GM18498 (cell line): ENCODE measurements around the gene CREB3L4.
"Not testable (repeated sequence)": the region's sequence is repeated elsewhere in the genome, so short reads cannot be mapped to it uniquely, and the experiment has no call there.

Source experiments
- ATAC-seq: cut with Tn5 transposase; IDR thresholded peaks from one replicate; pipeline ENCODE4 v1.9.1; 2021; ENCODE audit warnings: mild to moderate bottlenecking, moderate library complexity; ENCODE audit not compliant: unreplicated experiment

CREB3L4 gene

DNA sequence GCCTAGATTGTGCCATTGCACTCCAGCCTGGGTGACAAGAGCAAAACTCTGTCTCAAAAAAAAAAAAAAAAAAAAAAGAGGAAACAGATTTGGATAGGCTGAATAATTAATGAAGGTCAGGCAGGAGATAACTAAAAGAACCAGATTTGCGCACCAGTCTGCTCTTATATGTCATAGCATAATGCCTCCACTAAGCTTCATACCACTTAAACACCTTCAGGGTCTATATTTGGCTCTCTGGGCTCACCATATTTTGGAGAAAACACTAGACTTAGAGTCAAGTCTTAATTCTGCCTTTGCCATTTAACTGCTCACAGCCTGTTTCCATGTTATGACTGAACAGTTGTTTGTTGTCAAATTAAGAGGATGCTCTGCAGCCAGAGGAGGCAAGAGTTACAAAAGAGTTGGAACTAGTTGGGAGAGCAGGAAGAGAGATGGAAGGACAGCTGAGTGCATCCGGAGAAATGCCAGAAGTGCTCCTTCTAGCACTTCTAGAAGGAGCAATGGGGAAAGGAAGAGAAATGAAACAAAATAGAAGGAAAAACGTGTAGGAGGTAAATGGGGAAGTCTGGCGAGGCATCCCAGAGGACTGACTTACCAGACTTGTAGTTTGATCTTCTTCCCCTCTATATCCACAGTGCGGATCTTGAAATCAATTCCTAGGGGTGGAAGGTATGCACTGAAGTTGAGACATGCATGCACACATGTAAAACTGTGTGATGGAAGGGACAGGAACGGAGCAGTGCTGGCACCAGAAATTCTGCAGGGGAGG is 16.6 kb downstream of the CREB3L4 start:
- no peak for ATAC-seq

DNA sequence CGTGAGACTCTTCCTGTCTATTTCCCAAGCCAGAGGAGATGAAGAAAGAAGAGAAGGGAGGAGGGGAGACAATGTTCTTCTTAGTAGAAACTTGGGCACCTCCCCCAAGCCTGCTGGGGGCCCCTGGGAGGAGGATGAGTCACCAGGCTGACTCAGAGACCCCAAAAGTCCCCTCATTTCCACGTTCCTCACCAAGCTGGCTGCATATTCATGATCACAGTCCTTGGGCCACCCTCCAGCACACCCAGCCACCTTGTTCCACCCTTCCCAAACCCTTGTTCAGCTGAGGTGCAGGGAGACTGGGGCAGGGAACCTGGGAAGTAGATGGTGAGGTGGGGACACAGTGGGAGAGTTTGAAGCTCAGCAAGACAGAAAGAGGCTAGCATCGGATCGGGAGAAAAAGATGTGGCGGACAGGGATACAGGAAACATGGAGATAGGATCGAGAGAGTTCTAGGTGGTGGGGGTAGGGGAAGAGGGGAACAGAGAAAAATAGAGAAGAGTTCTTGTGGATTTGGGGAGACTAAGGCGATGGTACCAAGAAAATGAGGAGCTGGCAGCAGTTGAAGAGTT is 17.7 kb downstream of the CREB3L4 start:
- ATAC-seq, result no peak

- no peak for ATAC-seq
Measured at GRCh38 chr1:153985941-153986761, 18.4 kb downstream of the CREB3L4 start, which contains the start of gene RAB13. Gene RAB13, minus strand, starts transcription at chr1:153986339. Its CDS starts 103 bp downstream, at chr1:153986236.

DNA sequence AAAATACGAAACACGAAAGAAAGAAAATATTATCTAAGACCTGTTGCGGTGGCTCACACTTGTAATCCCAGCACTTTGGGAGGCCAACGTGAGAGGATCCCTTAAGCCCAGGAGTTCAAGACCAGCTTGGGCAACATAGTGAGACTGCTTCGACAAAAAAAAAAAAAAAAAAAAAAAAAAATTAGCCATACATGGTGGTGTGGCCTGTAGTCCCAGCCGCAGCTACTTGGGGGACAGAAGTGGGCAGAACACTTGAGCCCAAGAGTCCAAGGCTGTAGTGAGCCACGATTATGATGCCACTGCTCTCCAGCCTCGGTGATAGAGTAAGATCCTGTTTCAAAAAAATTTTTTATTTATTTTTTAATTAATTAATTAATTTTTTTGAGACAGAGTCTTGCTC is 19.9 kb downstream of the CREB3L4 start:
- ATAC-seq, result no peak

- ATAC-seq, result peak; percentile 74
Measured at GRCh38 chr1:153990468-153991150, 22.9 kb downstream of the CREB3L4 start, which contains the start of gene RPS27. Gene RPS27, plus strand, starts transcription at chr1:153990762. Its CDS starts 35 bp downstream, at chr1:153990797.

- ATAC-seq, result no peak
Measured at GRCh38 chr1:153991151-153991630, 23.5 kb downstream of the CREB3L4 start.

- no peak for ATAC-seq
Measured at GRCh38 chr1:153991806-153992205, 24.1 kb downstream of the CREB3L4 start.

DNA sequence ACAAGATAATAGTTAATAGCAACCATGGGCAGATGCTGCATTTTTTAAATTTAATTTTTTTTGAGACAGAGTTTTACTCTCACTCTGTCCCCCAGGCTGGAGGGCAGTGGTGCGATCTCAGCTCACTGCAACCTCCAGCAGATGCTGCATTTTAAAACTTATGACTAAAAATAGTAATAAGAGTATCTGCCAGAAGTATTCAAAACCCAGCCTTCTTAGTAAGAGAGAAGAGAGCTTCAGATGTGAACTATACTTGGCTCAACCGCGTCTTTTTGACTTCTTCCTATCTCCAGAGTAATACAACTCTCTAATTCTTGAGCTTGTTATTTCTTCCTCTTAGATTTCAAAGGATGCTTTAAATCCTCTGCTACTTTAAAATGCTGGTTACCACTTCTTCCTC is 27.5 kb downstream of the CREB3L4 start:
- no peak for ATAC-seq

GRCh38 chr1:153995640-153996039 is 27.9 kb downstream of the CREB3L4 start:
- no peak for ATAC-seq

DNA sequence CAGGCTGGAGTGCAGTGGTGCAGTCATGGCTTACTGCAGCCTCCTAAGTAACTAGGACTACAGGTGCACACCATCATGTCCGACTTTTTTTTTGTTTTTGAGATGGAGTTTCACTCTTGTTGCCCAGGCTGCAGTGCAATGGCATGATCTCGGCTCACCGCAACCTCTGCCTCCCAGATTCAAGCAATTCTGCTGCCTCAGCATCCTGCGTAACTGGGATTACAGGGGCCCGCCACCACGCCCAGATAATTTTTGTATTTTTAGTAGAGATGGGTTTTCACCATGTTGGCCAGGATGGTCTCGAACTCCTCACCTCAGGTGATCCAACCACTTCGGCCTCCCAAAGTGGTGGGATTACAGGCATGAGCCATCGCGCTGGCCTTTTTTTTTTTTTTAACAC is 29.2 kb downstream of the CREB3L4 start:
- not testable (repeated sequence) for ATAC-seq

GRCh38 chr1:154000420-154000819 is 32.7 kb downstream of the CREB3L4 start:
- ATAC-seq, result no peak

DNA sequence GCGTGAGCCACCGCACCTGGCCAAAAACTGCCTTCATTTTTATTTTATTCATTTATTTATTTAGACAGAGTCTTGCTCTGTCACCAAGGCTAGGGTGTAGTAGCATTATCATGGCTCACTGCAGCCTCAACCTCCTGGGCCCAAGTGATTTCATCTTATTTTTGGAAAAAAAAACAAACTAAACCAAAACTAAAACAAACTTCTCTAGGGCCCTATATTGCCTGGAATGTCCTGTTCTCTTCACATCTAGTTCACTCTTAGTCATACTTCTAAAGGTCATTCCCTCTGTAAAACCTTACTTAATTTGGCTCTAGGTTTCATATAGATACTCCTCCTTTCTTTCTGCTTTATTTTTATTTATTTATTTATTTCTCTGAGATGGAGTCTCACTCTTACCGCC is 38.4 kb downstream of the CREB3L4 start:
- ATAC-seq, result no peak

DNA sequence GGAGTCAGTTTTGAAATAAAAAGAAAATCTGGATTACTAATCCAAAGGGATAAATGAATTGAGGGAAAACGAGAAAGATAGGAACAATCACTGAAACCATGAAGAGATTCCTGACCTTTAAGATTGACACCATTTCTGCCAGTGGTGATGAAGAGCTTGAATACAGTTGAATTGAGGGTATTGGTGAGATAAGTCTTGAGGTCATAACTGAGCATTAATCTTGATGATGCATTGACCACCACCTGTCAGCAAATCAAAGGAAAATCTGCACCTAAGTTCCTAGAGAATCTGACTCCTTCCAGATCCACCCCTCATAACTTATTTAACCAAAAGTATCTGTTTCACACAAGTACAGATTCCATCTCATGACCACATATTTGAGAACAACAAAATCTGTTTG is 44.4 kb downstream of the CREB3L4 start:
- no peak for ATAC-seq

GRCh38 chr1:154012543-154012942 is 44.8 kb downstream of the CREB3L4 start:
- not testable (repeated sequence) for ATAC-seq

DNA sequence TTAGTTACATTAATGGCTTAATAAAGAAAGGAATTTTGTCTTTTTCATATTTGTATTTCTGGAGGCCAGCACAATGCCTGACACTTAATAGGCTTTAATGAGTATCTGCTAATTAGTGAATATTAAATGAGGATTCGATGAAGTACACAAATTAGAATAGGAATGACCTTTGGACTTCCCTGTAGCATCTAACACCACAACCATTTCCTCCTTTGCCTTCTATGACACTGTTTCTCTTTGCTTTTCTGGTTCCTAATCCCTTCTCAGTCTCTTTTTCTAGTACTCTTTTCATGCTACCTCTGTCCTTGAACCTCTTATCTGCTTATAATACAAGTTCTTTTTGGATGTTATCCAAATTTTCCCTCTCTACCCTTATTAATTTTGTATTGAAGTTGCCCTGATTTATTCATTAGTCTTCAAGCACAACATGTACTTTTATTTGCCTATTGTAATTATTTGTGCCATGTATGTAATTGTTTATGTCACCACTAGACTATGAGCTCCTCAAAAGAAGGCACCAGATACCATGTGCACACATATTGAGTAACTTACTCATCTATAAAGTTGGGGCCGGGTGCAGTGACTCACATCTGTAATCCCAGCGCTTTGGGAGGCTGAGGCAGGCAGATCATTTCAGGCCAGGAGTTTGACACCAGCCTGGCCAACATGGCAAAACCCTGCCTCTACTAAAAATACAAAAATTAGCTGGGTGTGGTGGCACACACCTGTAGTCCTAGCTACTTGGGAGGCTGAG is 46.6 kb downstream of the CREB3L4 start:
- no peak for ATAC-seq

GRCh38 chr1:154019269-154019668 is 51.6 kb downstream of the CREB3L4 start:
- ATAC-seq, result no peak

DNA sequence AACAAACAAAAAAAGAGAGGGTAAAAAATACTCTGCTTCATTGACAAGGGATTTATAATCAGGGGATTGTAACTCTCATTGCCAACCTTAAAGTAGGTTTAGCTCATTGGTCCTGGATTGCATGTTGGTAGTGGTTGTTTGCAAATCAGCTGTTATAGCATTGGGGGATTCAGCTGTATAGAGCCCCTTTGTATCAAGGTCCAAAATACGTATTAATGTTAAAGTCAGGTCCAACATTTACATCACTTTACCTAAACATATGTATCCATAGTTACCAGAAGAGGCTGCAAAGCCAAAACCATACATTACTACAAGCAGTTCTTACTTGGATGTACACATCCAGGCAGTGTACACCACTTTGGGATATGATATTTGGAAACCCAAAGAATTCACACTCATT is 52.2 kb downstream of the CREB3L4 start:
- no peak for ATAC-seq
